Cortex of kidney (tissue), 1 donor: ENCODE measurements around the gene SHB.

Experiments
- DNase-seq: peaks from one replicate; lab custom pipeline; 2025; lab: John Stamatoyannopoulos, UW

The SHB gene

GRCh38 chr9:38068701-38069628, at the start of gene SHB:
TSS of gene SHB (minus strand) at chr9:38069227. CDS start at chr9:38068645, 582 bp downstream.
- no peak for DNase-seq

- no peak for DNase-seq
Measured at GRCh38 chr9:38117651-38118050, 48.6 kb upstream of the SHB start.

- no peak for DNase-seq
Measured at GRCh38 chr9:38114905-38115304, 45.9 kb upstream of the SHB start.

- no peak for DNase-seq
Measured at GRCh38 chr9:38112456-38112855, 43.4 kb upstream of the SHB start.

GRCh38 chr9:38112049-38112448, 43.0 kb upstream of the SHB start:
- DNase-seq, result no peak

- DNase-seq, result no peak
Measured at GRCh38 chr9:38110476-38110875, 41.4 kb upstream of the SHB start.

GRCh38 chr9:38109601-38110000, 40.6 kb upstream of the SHB start:
- DNase-seq, result no peak

GRCh38 chr9:38108326-38108725, 39.3 kb upstream of the SHB start:
- no peak for DNase-seq

GRCh38 chr9:38107811-38108304, 38.8 kb upstream of the SHB start:
- no peak for DNase-seq

GRCh38 chr9:38107405-38107804, 38.4 kb upstream of the SHB start:
- DNase-seq, result no peak

- no peak for DNase-seq
Measured at GRCh38 chr9:38106488-38106887, 37.5 kb upstream of the SHB start.

- DNase-seq, result no peak
Measured at GRCh38 chr9:38103340-38103739, 34.3 kb upstream of the SHB start.

- no peak for DNase-seq
Measured at GRCh38 chr9:38101423-38101822, 32.4 kb upstream of the SHB start.

GRCh38 chr9:38096238-38096805, 27.3 kb upstream of the SHB start:
- DNase-seq, result no peak

GRCh38 chr9:38094165-38094564, 25.1 kb upstream of the SHB start:
- DNase-seq, result no peak

- DNase-seq, result no peak
Measured at GRCh38 chr9:38092656-38093055, 23.6 kb upstream of the SHB start.

- DNase-seq, result no peak
Measured at GRCh38 chr9:38092200-38092524, 23.1 kb upstream of the SHB start.

GRCh38 chr9:38091310-38092199, 22.5 kb upstream of the SHB start:
- DNase-seq, result no peak

- DNase-seq, result no peak
Measured at GRCh38 chr9:38090170-38090569, 21.1 kb upstream of the SHB start.

- DNase-seq, result no peak
Measured at GRCh38 chr9:38089387-38090165, 20.5 kb upstream of the SHB start.
